OCI-LY7 (cell line): ENCODE measurements around the gene NUP62.

Experiments used
- CTCF ChIP-seq: fragments of 200-600 bp; sonication (generic); conservative IDR thresholded peaks from 2 replicates; pipeline ENCODE4 v1.5.1; 2014; ENCODE audit warnings: mild to moderate bottlenecking, antibody characterized with exemption, low read length, moderate library complexity, mixed read lengths
- EZH2phosphoT487 ChIP-seq: fragments of 200-600 bp; sonication (generic); IDR thresholded peaks from 2 replicates; pipeline ENCODE4 v1.6.1; 2018; ENCODE audit warnings: low read depth, borderline replicate concordance, mild to moderate bottlenecking, mixed run types, antibody characterized with exemption, low read length, moderate library complexity, mixed read lengths

GRCh38 chr19:49918089-49918488 is 11.2 kb downstream of the NUP62 start:
- TF ChIP-seq CTCF (no peak), EZH2phosphoT487 (no peak)
